Astrocyte of the cerebellum (primary cell): ENCODE measurements around the gene KCNIP4.

Experiments
- DNase-seq: peaks from one replicate; pipeline ENCODE4 v3.0.0-alpha.2; 2011; ENCODE audit warnings: low read depth
- H3K4me3 ChIP-seq: 2 replicates; pipeline ENCODE4 v1.5.1; 2011; ENCODE audit warnings: mild to moderate bottlenecking, low read depth, low read length, moderate library complexity
- CTCF ChIP-seq: IDR thresholded peaks from 2 replicates; pipeline ENCODE4 v1.5.1; 2012; ENCODE audit warnings: low read length, low read depth, moderate library complexity, mild to moderate bottlenecking; ENCODE audit errors: missing control alignments
- in situ Hi-C: cut with HindIII; loops from 2 replicates; pipeline ENCODE4 v1.10.0; 2017; ENCODE audit warnings: low sequenced_read_pairs

Gene KCNIP4

GRCh38 chr4:21307709-21308108 lies 640.9 kb downstream of the KCNIP4 start:
- no peak for TF ChIP-seq CTCF
- no peak for DNase-seq
- in situ Hi-C loops, result no loop called here
- H3K4me3 ChIP-seq, result no peak overlapping the region

- no peak overlapping the region for H3K4me3 ChIP-seq
- in situ Hi-C loops, result no loop called here
- no peak for TF ChIP-seq CTCF
- no peak for DNase-seq
These were observed 644.1 kb downstream of the KCNIP4 start for GRCh38 chr4:21304540-21304887.

- no peak for TF ChIP-seq CTCF
- DNase-seq, result no peak
- H3K4me3 ChIP-seq, result no peak overlapping the region
- in situ Hi-C loops, result no loop called here
These were observed 658.0 kb downstream of the KCNIP4 start for GRCh38 chr4:21290562-21290961.

- in situ Hi-C loops, result no loop called here
- no peak for TF ChIP-seq CTCF
- no peak for DNase-seq
- no peak overlapping the region for H3K4me3 ChIP-seq
These were observed 672.5 kb downstream of the KCNIP4 start for GRCh38 chr4:21276046-21276445.

GRCh38 chr4:21271439-21272052 lies 677.0 kb downstream of the KCNIP4 start:
- H3K4me3 ChIP-seq, result no peak overlapping the region
- in situ Hi-C loops, result no loop called here
- no peak for DNase-seq
- no peak for TF ChIP-seq CTCF

- TF ChIP-seq CTCF, result no peak
- in situ Hi-C loops, result no loop called here
- H3K4me3 ChIP-seq, result no peak overlapping the region
- DNase-seq, result no peak
These were observed 700.2 kb downstream of the KCNIP4 start for GRCh38 chr4:21248331-21248730.

- in situ Hi-C loops, result no loop called here
- DNase-seq, result no peak
- TF ChIP-seq CTCF, result no peak
- no peak overlapping the region for H3K4me3 ChIP-seq
These were observed 706.4 kb downstream of the KCNIP4 start for GRCh38 chr4:21242163-21242562.
